ENCODE results near the gene TAF9B. TPM values are rescaled to one million over a fixed set of nuclear protein-coding genes. Genes with fewer than 3 reads are reported as not detected.
A peak's percentile ranks its signal among the peaks of the same experiment; 100 is the strongest.
"Not testable (repeated sequence)": the region's sequence is repeated elsewhere in the genome, so short reads cannot be mapped to it uniquely, and the experiment has no call there.

TAF9B gene
- total RNA-seq, 1 donor from 2014 or later: 63.0 TPM

GRCh38 chrX:78116766-78117165, 22.7 kb downstream of the TAF9B start:
- DNase-seq (ENCODE audit: low read depth): no peak

GRCh38 chrX:78116365-78116764, 23.1 kb downstream of the TAF9B start:
- DNase-seq (ENCODE audit: low read depth): no peak

GRCh38 chrX:78111140-78111931, 28.1 kb downstream of the TAF9B start:
- DNase-seq (ENCODE audit: low read depth): no peak

GRCh38 chrX:78109458-78109857, 30.0 kb downstream of the TAF9B start:
- no peak for DNase-seq (ENCODE audit: low read depth)

GRCh38 chrX:78106651-78106986, 32.8 kb downstream of the TAF9B start:
- DNase-seq (ENCODE audit: low read depth): no peak

GRCh38 chrX:78105944-78106650, 33.4 kb downstream of the TAF9B start:
- DNase-seq (ENCODE audit: low read depth): no peak

- no peak for DNase-seq (ENCODE audit: low read depth)
Observed at GRCh38 chrX:78104447-78105176, 34.8 kb downstream of the TAF9B start.

- DNase-seq (ENCODE audit: low read depth): peak; percentile 96
Observed at GRCh38 chrX:78103623-78104446, 35.6 kb downstream of the TAF9B start, which contains the start of gene PGK1. Gene PGK1, plus strand, starts transcription at chrX:78104248. Its CDS starts 93 bp downstream, at chrX:78104341.

GRCh38 chrX:78103001-78103622, 36.3 kb downstream of the TAF9B start:
- DNase-seq (ENCODE audit: low read depth): no peak

GRCh38 chrX:78102091-78102490, 37.4 kb downstream of the TAF9B start:
- no peak for DNase-seq (ENCODE audit: low read depth)

- no peak for DNase-seq (ENCODE audit: low read depth)
Observed at GRCh38 chrX:78098108-78098507, 41.3 kb downstream of the TAF9B start.

GRCh38 chrX:78092296-78092695, 47.2 kb downstream of the TAF9B start:
- peak; percentile 55 for DNase-seq (ENCODE audit: low read depth)

- not testable (repeated sequence) for DNase-seq (ENCODE audit: low read depth)
Observed at GRCh38 chrX:78081413-78081812, 58.0 kb downstream of the TAF9B start.

Other genes with a start within 250 kb of the TAF9B start
- 61.3 and 96.1 TPM in 2 replicates for gene MAGT1, start 244.2 kb downstream of the TAF9B start, total RNA-seq
- gene COX7B, start 240.2 kb downstream of the TAF9B start, total RNA-seq: 269 and 380 TPM in 2 replicates
- 9.9 and 12.4 TPM in 2 replicates for gene ATP7A, start 229.0 kb downstream of the TAF9B start, total RNA-seq
- gene PGAM4, start 170.0 kb downstream of the TAF9B start, total RNA-seq: not detected in 2 replicates
- gene PGK1, start 35.4 kb downstream of the TAF9B start, total RNA-seq: 277 and 371 TPM in 2 replicates
- gene CYSLTR1, start 188.0 kb upstream of the TAF9B start, total RNA-seq: 1.1 and 9.5 TPM in 2 replicates

All from myocyte (in vitro differentiated cells).